ENCODE measurements around the gene SBSN. TPM values are rescaled to one million over a fixed set of nuclear protein-coding genes. Genes with fewer than 3 reads are reported as not detected.

The SBSN gene
- total RNA-seq, 1 donor: 4.1 TPM

GRCh38 chr19:35490364-35490763 is 37.7 kb downstream of the SBSN start, which contains the start of gene KRTDAP:
TSS of gene KRTDAP (minus strand) at chr19:35490464. CDS start at chr19:35490442, 22 bp downstream.
- no peak for DNase-seq (ENCODE audit: low read depth)
- no peak within 1 kb of the TSS for H3K4me3 ChIP-seq (ENCODE audit: low read depth, low read length)
- TF ChIP-seq CTCF (IDR thresholded peaks at IDR 0.05; ENCODE audit: insufficient read depth, low read length): no peak

GRCh38 chr19:35488677-35489076 is 39.4 kb downstream of the SBSN start:
- no peak overlapping the region for H3K4me3 ChIP-seq (ENCODE audit: low read depth, low read length)
- TF ChIP-seq CTCF (IDR thresholded peaks at IDR 0.05; ENCODE audit: insufficient read depth, low read length): no peak

DNA sequence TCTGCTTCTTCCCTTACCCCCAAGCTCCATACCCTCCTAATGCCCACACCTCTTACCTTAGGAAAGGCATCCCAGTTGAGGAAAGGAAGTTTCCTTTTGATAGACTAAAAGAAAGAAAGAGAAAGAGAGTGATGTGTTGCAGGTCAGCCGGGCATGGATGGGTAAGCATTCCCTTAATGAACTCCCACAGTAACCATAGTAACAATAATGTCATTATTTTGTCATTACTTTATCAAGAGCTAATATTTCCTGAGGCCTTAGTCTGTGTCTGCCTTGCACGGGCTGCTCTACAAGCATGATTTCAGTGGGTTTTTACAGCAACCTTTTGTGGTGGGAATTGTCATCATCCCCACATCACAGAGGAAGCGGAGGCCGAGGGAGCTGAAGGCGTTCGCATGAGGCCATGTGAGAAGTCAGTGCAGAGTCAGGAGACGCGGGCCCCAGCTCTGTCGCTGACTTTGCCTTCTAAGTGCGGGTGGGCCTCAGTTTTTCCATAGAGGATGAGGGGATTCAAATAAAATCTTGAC is 40.4 kb downstream of the SBSN start:
- no peak for DNase-seq (ENCODE audit: low read depth)
- TF ChIP-seq CTCF (IDR thresholded peaks at IDR 0.05; ENCODE audit: insufficient read depth, low read length): no peak
- no peak overlapping the region for H3K4me3 ChIP-seq (ENCODE audit: low read depth, low read length)

More at GRCh38 chr19:35488677-35489076, 39.4 kb downstream of the SBSN start:
- no peak for DNase-seq (ENCODE audit: low read depth)

DNA sequence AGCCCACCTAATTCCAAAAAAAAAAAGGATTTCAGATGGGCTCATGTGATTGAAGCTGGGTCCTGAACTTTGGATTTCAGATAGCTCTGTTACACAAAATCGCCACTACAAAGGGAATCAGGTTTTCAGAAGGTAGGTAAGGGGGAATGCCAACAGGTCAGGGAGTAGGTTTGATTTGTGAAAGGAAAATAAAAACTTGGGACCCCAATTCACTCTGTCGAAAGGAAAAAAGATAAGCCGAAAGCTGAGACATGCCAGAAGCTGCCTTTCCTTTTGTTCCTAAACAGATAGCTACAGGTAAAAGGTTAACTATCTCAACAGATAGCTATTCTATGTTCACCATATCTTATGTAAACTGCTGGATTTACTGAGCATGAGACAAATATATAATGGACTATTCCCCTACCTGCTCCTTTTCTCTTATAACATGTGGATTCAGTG is 41.8 kb downstream of the SBSN start:
- DNase-seq (ENCODE audit: low read depth): no peak
- no peak for TF ChIP-seq CTCF (IDR thresholded peaks at IDR 0.05; ENCODE audit: insufficient read depth, low read length)
- no peak overlapping the region for H3K4me3 ChIP-seq (ENCODE audit: low read depth, low read length)

DNA sequence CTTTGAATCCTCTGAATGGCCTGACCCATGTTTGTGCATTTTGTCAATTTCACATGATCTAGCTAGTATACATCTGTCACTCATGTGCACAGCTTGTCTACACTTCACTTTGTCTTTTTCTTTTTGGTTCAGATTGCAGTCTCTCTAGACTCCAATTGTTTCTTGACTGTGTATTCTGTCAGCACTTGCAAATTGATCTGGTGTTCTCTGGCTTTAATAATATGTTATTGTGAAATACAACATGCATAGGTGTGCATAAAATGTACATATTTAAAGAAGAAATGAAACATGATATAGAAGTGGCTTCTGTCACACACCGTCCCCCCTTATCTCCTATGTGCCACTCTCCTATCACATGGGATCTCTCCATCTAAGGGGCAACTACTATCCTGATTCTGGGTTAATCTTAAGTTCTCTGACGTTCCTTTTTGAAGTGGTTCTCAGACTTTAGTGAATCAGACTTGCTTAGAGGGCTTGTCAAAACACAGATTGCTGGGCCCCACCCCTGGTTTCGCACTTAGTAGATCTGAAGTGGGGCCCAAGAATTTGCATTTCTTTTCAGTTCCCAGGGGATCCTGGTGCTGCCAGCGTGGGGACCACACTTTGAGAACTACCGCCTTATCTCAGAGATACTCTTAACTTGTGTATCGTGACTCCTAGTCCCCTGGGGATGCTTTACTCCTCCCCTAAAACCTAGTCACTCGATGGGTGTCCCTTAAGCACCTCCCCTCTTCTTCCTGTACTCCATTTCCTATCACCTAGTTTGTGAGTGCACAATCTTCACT is 43.7 kb downstream of the SBSN start:
- no peak overlapping the region for H3K4me3 ChIP-seq (ENCODE audit: low read depth, low read length)
- DNase-seq (ENCODE audit: low read depth): no peak
- TF ChIP-seq CTCF (IDR thresholded peaks at IDR 0.05; ENCODE audit: insufficient read depth, low read length): no peak

GRCh38 chr19:35483089-35483488 is 45.0 kb downstream of the SBSN start:
- no peak for TF ChIP-seq CTCF (IDR thresholded peaks at IDR 0.05; ENCODE audit: insufficient read depth, low read length)
- DNase-seq (ENCODE audit: low read depth): no peak
- no peak overlapping the region for H3K4me3 ChIP-seq (ENCODE audit: low read depth, low read length)

Data from fibroblast of the aortic adventitia (primary cell).